Endodermal cell (in vitro differentiated cells): ENCODE measurements around the gene DLGAP1. TPM values are rescaled to one million over a fixed set of nuclear protein-coding genes. Genes with fewer than 3 reads are reported as not detected.

Experiments
- DNase-seq: peaks from one replicate; pipeline ENCODE4 v3.0.0-alpha.2; 2017
- H3K27ac ChIP-seq: 2 replicates; pipeline ENCODE4 v1.5.1; 2013; ENCODE audit warnings: mild to moderate bottlenecking, low read depth, low read length, moderate library complexity
- H3K27me3 ChIP-seq: 2 replicates; pipeline ENCODE4 v1.6.1; 2013; ENCODE audit warnings: mild to moderate bottlenecking, low read length, moderate library complexity; ENCODE audit not compliant: insufficient read depth, control insufficient read depth, poor library complexity, severe bottlenecking
- H3K36me3 ChIP-seq: 2 replicates; pipeline ENCODE4 v1.7.0; 2013; ENCODE audit warnings: mild to moderate bottlenecking, low read length, moderate library complexity; ENCODE audit not compliant: control insufficient read depth, insufficient read depth
- H3K4me1 ChIP-seq: one replicate; pipeline ENCODE4 v1.7.0; 2013; ENCODE audit warnings: low read length; ENCODE audit not compliant: control insufficient read depth, insufficient read depth
- H3K4me3 ChIP-seq: 2 replicates; pipeline ENCODE4 v1.5.1; 2013; ENCODE audit warnings: mild to moderate bottlenecking, low read length, moderate library complexity
- H3K9ac ChIP-seq: 2 replicates; pipeline ENCODE4 v1.6.1; 2013; ENCODE audit warnings: mild to moderate bottlenecking, low read length, moderate library complexity; ENCODE audit not compliant: poor library complexity, severe bottlenecking; ENCODE audit errors: extremely low read depth
- H3K9me3 ChIP-seq: 2 replicates; pipeline ENCODE4 v1.6.1; 2013; ENCODE audit warnings: mild to moderate bottlenecking, low read length, moderate library complexity; ENCODE audit not compliant: control insufficient read depth
- H3K27ac Mint-ChIP-seq: 2 replicates; pipeline ENCODE4 v1.8.0; 2020; ENCODE audit warnings: mixed read lengths
- H3K27me3 Mint-ChIP-seq: 2 replicates; pipeline ENCODE4 v1.8.0; 2021; ENCODE audit warnings: mild to moderate bottlenecking, mixed read lengths; ENCODE audit not compliant: insufficient read depth
- H3K36me3 Mint-ChIP-seq: 2 replicates; pipeline ENCODE4 v1.8.0; 2020; ENCODE audit warnings: low read depth, mixed read lengths
- H3K4me1 Mint-ChIP-seq: 2 replicates; pipeline ENCODE4 v1.8.0; 2020; ENCODE audit warnings: mixed read lengths
- H3K4me3 Mint-ChIP-seq: 2 replicates; pipeline ENCODE4 v1.8.0; 2020; ENCODE audit warnings: mild to moderate bottlenecking, moderate library complexity, mixed read lengths
- H3K9me3 Mint-ChIP-seq: 2 replicates; pipeline ENCODE4 v1.8.0; 2020; ENCODE audit warnings: mild to moderate bottlenecking, mixed read lengths
- WGBS, 2 experiments: methylation state at CpG; one replicate each; pipeline versions ENCODE4 v1.1.5 to v1.1.7; 2013; ENCODE audit warnings: missing lambda C conversion rate in 2 of 2, mixed read lengths in 1 of 2; ENCODE audit not compliant: insufficient coverage in 1 of 2, insufficient read length in 1 of 2; 5-methylcytosine and 5-hydroxymethylcytosine counted together
- total RNA-seq, 2 donors: library from RNA; stranded (reverse); fragmentation: NEBNext Ultra II Directional in 1 of 2; extraction: Animal tissue kit (Norgen Biotek cat#: 25700) in 1 of 2; gene quantifications; 2 replicates in 1 of 2; 3 replicates in 1 of 2; pipeline ENCODE4 v1.2.1, GENCODE V29; 2021
- TF ChIP-seq, protein P1 (sequence below): fragments of 200-600 bp; sonication (generic); conservative IDR thresholded peaks from 2 replicates; pipeline ENCODE4 v1.5.0; 2021; ENCODE audit warnings: antibody characterized with exemption, mild to moderate bottlenecking

The DLGAP1 gene
- total RNA-seq, 2 donors from 2014 or later = 11.5 to 21.5 TPM

GRCh38 chr18:4063545-4063944 lies 391.6 kb downstream of the DLGAP1 start:
- no peak overlapping the region for H3K4me3 Mint-ChIP-seq
- no peak overlapping the region for H3K27ac ChIP-seq
- no peaks in the 10 kb centered on the region for H3K4me1 ChIP-seq
- peaks cover 19% of the 10 kb centered on the region for H3K36me3 Mint-ChIP-seq
- DNase-seq = no peak
- no peak overlapping the region for H3K27ac Mint-ChIP-seq
- no peaks in the 10 kb centered on the region for H3K27me3 Mint-ChIP-seq
- TF ChIP-seq, protein P1, sequence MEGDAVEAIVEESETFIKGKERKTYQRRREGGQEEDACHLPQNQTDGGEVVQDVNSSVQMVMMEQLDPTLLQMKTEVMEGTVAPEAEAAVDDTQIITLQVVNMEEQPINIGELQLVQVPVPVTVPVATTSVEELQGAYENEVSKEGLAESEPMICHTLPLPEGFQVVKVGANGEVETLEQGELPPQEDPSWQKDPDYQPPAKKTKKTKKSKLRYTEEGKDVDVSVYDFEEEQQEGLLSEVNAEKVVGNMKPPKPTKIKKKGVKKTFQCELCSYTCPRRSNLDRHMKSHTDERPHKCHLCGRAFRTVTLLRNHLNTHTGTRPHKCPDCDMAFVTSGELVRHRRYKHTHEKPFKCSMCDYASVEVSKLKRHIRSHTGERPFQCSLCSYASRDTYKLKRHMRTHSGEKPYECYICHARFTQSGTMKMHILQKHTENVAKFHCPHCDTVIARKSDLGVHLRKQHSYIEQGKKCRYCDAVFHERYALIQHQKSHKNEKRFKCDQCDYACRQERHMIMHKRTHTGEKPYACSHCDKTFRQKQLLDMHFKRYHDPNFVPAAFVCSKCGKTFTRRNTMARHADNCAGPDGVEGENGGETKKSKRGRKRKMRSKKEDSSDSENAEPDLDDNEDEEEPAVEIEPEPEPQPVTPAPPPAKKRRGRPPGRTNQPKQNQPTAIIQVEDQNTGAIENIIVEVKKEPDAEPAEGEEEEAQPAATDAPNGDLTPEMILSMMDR = no peak
- no peak overlapping the region for H3K9ac ChIP-seq
- H3K9me3 Mint-ChIP-seq = peaks cover 81% of the 10 kb centered on the region
- H3K4me3 ChIP-seq = no peak overlapping the region
- no peaks in the 10 kb centered on the region for H3K27me3 ChIP-seq
- H3K4me1 Mint-ChIP-seq = no peaks in the 10 kb centered on the region
- H3K36me3 ChIP-seq = no peaks in the 10 kb centered on the region
- H3K9me3 ChIP-seq = peaks cover 86% of the 10 kb centered on the region

GRCh38 chr18:4060427-4061281 lies 394.5 kb downstream of the DLGAP1 start:
- H3K27me3 ChIP-seq = no peaks in the 10 kb centered on the region
- no peak overlapping the region for H3K27ac ChIP-seq
- no peak overlapping the region for H3K4me3 Mint-ChIP-seq
- H3K36me3 Mint-ChIP-seq = peaks cover 20% of the 10 kb centered on the region
- TF ChIP-seq, protein P1 = no peak
- H3K4me3 ChIP-seq = peak overlapping the region; percentile 59
- H3K36me3 ChIP-seq = no peaks in the 10 kb centered on the region
- no peaks in the 10 kb centered on the region for H3K4me1 Mint-ChIP-seq
- no peak overlapping the region for H3K9ac ChIP-seq
- no peaks in the 10 kb centered on the region for H3K27me3 Mint-ChIP-seq
- H3K9me3 Mint-ChIP-seq = peaks cover 78% of the 10 kb centered on the region
- DNase-seq = no peak
- WGBS, 2 experiments = 65 to 86% methylated on average over 3 to 5 of the region's 5 CpGs
- peaks cover 73% of the 10 kb centered on the region for H3K9me3 ChIP-seq
- no peaks in the 10 kb centered on the region for H3K4me1 ChIP-seq
- H3K27ac Mint-ChIP-seq = no peak overlapping the region

GRCh38 chr18:4058179-4058578 lies 396.9 kb downstream of the DLGAP1 start:
- Histone ChIP-seq H3K4me1 (no peaks in the 10 kb centered on the region), H3K9ac (no peak overlapping the region), H3K9me3 (peaks cover 64% of the 10 kb centered on the region), H3K36me3 (no peaks in the 10 kb centered on the region), H3K27me3 (no peaks in the 10 kb centered on the region), H3K27ac (no peak overlapping the region), H3K4me3 (no peak overlapping the region)
- TF ChIP-seq, protein P1 = no peak
- Mint-ChIP-seq H3K27ac (no peak overlapping the region), H3K36me3 (peaks cover 29% of the 10 kb centered on the region), H3K9me3 (peaks cover 69% of the 10 kb centered on the region), H3K4me3 (no peak overlapping the region), H3K27me3 (no peaks in the 10 kb centered on the region), H3K4me1 (no peaks in the 10 kb centered on the region)
- 89 to 100% methylated on average over 1 of the region's 1 CpG for WGBS, 2 experiments
- no peak for DNase-seq
